Activated naive CD8-positive, alpha-beta T cell treated with anti-CD3 and anti-CD28 coated beads, Interleukin-2, amount 50 U/mL, for 16 hours (primary cell): ENCODE results near the gene PRR9.
"Not testable (repeated sequence)": the region's sequence is repeated elsewhere in the genome, so short reads cannot be mapped to it uniquely, and the experiment has no call there.

Source experiments
- DNase-seq: peaks from one replicate; pipeline ENCODE4 v3.0.0-alpha.2; 2020; ENCODE audit warnings: low read depth, low spot score

PRR9 gene, protein sequence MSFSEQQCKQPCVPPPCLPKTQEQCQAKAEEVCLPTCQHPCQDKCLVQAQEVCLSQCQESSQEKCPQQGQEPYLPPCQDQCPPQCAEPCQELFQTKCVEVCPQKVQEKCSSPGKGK

DNA sequence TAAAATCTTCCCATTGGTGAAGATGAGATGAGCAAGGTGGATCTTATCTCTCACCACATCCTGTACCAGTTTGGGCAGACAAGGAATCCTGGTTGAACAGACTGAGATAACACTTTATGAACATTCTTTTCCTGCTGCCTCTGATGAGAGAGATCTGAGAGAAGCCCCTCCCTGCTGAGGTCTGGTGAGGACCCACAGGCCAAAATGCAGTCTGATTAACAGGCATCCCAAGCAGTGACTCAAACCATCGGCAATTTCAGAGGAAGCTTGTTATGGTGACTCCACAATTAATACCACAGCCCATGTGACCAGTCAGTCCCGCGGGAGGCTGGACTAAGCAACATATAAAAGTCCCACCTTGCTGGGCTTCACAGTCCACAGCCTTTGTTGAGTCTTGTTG lies at the start of gene PRR9:
Gene PRR9 (plus strand): TSS at position 373 of the 400 bp plus-strand sequence. CDS start 561 bp downstream, outside the sequence.
- DNase-seq: no peak

DNA sequence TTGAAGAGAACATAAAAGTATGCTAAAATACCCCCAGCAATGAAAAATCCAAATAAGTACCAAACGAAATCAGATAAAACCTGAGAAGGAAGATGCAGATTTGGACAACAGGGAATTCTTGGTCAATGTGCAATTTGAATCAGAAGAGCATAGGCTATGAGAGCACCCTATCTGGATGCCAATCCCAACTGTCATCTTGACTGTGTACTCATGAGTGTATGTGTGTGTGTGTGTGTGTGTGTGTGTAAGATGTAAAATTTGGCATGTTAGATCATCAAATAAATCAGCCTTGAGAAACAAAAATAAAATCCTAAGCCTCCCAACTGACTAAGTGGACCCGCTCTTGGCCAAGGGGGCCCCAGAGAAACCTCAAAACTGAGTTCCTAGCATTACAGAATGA lies 48.7 kb upstream of the PRR9 start:
- no peak for DNase-seq

DNA sequence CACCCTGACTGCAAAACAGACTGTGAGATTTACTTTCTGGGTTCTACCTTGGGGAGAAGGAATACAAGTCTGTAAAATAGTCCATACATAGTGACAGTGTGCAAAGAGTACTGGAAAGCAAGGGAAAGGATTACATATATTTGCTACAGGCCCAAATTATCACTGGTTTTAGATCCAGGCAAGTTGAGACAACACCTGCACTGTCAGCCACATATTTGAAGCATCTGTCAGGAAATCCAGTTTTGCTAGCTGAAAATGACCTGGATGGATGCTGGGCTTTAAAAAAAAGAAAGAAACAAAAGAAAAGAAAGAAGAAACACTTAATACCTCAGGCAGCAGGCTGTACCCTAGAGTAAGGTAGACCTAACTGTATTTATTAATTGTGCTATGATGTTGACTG lies 42.8 kb upstream of the PRR9 start:
- DNase-seq: no peak

DNA sequence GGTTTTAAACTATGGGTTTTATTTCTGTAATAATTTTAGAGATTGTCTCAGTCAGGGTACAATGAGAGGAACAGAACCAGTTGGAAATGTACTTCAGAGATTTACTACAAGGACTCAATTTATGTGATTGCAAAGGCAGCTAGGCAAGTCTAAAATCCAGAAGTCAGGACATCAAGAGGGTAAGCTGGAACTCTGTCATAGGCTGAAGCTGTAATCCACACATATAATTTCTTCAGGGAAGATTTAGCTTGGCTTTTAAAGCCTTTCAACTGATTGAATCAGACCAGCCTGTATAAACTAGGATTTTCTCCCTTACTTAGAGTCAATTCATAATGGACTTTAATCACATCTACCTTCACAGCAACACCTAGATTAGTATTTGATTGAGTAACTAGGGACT lies 38.5 kb upstream of the PRR9 start:
- DNase-seq: no peak

DNA sequence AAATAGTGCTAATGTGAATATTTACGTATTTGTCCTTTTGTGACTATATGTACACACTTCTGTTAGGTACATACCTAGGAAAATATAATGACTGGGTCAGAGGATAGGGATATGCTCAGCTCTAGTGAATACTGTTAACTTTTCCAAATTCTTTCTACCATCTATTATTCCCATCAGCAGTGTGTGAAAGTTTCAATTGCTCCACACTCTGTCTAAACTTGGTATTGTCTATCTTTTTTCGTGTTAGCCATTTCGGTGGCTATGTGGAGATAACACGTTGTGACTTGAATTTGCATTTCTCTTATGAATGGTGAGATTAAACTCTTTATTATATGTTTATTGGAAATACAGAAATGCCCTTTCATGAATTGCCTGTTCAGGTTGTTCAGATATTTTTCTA lies 36.8 kb upstream of the PRR9 start:
- DNase-seq: no peak

DNA sequence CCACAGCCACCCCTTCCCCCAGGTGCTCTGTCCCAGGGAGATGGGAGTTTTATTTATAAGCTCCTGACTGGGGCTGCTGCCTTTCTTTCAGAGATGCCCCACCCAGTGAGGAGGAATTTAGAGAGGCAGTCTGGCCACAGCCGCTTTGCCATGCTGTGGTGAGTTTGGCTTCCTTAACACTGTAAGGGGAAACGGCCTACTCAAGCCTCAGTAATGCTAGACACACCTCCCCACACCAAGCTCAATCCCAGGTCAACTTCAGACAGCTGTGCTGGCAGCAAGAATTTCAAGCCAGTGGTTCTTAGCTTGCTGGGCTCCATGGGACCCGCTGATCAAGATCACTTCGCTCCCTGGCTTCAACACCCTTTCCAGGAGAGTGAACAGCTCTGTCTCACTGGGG lies 29.1 kb upstream of the PRR9 start:
- not testable (repeated sequence) for DNase-seq

DNA sequence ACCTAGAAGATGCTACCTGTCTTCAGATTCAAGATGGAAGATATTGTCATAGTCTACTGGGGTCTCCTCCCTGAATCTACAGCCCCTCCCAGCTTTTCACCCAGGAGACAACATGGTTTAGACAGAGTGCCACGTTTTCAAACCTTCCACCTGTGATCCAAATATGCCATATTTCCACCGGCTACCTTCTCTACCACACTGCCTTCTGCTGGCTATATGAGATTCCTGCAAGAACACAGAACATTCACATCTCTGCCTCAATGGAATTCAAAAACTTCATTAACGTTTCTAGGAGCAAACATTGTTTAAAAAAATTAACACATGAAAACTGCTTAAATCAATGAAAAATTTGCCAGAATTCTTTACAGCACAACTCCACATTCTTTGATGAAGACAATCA lies 27.0 kb upstream of the PRR9 start:
- no peak for DNase-seq

DNA sequence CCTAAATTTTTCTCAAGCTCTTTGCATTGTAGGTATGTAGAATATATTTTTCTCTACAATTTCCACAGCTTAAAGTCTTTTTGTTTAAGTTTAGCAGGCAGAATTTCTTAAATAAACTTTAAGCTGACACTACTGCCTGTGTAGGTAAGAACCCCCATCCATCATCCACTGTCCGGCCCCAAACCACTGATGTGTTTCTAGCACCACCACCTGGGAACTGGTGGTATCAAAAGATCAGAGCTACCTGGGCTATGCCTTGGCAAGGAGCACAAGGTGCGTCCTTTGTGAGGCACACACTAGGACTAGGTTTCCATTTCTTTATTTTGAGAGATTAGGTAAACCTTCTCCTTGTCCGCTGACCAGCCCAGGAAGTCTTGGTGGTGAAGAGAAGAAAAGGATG lies 24.7 kb upstream of the PRR9 start:
- DNase-seq: no peak

DNA sequence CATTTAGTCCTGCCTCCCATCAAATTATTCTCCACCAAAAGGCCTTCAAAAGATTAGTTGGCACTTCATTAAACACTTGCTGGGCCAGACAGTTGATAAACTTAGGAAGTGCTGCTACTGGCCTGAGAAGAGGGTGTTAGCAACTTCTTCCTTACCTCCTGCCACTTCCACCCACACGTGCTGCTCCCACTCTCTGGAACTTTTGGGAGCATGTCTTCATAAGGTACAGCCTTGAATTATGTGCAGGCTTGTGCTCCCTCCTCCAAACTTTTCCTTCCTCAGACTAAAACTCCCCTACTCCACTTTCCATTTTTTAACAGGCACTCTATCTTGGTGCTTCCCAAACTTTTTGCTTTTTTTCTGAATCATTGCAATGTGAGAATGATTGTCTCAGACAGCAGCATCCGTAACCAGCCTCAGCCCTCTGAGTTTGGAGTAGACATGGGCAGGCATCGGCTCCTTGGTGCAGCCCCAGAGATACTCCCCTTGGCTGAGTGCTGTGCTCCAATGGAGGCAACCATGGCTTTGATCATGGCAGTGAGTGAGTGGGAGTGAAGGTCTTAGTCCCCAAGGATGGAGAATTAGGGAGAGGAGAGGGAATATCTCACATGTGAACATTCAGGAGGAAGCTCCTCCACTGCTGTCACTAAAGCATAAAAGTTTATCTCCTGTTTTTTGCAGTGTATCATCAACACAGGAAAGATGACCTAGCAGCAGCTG lies 22.9 kb upstream of the PRR9 start:
- no peak for DNase-seq

DNA sequence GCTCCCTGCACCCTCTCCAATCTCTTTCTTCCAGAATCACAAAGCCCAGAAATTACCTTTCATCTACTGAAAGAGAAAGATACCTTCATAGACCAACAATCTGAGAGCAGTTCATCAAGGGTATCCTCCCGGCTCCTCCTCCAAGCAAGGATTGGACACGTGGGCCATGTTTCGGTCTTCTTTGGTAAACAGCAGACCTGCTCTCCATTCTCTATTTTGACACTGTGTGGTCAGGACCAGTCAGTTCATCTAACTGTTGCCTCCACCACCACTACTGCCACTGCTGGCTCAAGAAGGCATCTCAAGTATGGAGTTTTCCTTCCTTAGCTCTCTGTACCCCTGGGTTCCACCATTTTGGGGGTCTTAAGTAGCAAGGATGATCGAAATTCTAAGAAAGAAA lies 22.2 kb upstream of the PRR9 start:
- no peak for DNase-seq

DNA sequence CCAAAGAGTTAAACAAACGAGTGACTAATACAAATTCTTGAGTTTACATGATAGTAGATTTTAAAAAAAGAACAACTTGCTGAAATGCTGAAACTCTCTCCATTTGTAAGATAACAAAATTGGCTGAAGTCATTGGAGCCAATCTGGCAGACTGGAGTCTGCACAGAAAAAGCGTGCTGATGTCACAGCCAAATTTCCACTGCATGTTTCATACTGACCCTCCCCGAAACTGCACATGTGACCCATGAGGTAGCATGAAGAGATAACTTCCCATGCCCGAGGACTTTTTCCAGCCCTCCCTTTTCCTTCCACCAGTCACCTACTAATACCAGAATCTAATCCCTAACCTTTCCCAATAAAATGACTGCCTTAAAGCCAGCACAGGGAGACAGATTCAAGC lies 15.4 kb upstream of the PRR9 start:
- no peak for DNase-seq

DNA sequence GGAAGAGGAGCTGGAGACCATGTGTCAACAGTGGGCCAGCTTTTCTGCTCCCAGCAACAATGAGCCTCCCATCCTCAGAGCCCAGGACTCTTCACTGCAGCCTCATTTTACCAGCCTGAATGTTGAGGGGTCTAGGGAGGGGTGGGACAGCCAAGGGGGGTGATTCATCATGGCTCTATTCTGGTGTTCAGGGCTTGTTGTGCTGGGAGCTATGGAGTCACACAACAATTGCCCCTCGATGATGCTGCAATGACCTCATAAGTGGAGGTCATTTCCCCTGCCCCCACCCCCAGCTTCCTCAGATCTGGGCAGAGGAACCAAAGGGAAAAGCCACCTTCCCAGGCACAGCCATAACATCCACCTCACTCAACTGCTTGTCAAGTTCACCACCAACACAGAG lies 14.3 kb upstream of the PRR9 start, which contains the start of gene LELP1:
Gene LELP1 (plus strand): TSS at position 301 of the 400 bp plus-strand sequence. CDS start 1,278 bp downstream, outside the sequence.
- no peak for DNase-seq

DNA sequence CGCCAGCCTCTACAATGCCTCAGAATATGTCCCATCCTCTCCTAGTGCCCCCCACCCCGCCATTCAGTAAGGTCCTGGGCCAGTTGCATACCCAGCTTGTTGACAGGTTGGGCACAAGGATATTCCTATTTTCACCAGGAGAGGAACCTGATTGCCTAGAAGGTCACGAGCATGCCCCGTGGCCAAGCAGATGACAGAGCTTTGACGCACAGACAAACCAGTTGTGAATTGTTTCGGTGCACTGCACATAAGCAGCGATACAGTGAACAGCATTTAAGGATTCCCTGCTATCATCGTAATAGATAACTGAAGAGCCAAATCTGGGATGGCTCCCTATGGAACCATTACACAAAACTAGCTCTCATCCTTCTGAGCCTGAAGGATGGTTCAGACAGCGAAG lies 10.8 kb upstream of the PRR9 start:
- DNase-seq: no peak

DNA sequence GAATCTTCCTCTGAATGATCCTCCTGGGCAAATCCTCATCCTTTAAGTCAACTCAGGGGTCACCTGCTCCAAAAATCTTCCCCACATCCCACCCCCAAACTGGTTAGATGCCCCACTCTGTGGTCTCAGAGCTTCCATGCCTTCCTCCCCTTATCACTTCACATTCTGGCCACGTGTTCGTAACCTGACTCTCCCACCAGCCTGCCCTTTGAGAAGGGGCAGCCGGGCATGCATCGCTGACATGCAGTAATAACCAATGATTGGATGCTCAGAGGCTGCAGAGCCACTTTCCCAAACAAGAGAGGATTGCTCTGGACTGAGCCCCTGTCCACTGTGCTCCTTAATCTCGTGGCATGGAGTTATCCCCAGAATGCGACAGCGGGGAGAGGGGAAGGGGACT lies 7.2 kb upstream of the PRR9 start:
- DNase-seq: no peak

DNA sequence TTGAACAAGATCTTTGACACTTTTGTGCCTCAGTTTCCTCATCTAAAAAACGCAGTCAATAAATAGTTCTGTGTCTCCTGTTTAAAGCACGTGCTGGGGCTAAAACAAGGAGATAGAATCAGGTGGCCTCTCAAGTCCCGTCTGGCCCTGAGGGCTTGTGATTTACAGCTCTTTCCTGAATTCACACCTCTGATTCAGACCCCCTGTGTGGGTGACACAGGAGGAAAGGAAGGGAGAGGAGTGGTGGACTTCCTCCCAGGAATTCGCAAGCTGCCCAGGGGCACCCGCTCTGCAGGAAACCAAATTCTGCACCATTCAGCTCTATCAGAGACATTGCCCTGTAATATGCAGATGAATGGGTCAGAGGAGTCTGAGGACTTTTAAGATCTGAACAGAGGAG lies 5.2 kb upstream of the PRR9 start:
- DNase-seq: no peak

DNA sequence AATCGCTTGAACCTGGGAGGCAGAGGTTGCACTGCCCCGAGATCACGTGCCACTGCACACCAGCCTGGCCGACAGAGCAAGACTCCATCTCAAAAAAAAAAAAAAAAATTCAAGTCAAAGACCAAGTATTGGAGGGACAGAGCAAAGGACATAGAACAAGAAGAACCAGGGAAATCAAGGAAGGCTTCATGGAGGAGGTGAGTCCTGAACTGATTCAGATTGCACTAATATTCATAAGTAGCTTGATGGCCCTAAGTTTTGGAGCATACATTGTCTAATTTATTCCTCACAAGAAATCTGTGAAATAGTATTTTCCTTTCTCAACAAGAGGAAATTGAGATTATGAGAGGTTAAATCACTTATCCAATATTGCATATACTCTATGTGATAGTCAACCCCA lies 3.9 kb upstream of the PRR9 start:
- no peak for DNase-seq

DNA sequence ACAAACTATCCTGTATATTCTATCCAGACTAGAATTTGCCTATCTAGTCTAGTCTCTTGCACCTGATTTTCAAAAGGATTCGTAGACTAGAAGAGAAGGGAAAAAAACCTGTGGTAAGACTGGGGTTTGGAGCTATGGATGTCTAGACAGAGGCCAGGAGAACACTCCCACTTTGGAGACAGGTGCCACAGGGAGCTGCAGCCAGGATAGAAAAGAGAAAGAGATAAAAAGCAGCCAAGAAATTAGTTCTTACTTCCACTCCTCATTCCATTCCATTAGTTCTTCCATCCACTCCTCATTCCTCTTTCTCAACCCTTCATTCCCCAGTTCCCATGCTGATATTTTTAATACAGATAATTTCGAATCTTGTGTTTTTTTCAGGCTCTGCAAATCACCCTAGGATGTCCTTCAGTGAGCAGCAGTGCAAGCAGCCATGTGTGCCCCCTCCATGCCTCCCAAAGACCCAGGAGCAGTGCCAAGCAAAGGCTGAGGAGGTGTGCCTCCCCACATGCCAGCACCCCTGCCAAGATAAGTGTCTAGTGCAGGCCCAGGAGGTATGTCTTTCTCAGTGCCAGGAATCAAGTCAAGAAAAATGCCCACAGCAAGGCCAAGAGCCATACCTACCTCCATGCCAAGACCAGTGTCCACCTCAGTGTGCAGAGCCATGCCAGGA lies 496 bp downstream of the PRR9 start:
- DNase-seq: no peak

DNA sequence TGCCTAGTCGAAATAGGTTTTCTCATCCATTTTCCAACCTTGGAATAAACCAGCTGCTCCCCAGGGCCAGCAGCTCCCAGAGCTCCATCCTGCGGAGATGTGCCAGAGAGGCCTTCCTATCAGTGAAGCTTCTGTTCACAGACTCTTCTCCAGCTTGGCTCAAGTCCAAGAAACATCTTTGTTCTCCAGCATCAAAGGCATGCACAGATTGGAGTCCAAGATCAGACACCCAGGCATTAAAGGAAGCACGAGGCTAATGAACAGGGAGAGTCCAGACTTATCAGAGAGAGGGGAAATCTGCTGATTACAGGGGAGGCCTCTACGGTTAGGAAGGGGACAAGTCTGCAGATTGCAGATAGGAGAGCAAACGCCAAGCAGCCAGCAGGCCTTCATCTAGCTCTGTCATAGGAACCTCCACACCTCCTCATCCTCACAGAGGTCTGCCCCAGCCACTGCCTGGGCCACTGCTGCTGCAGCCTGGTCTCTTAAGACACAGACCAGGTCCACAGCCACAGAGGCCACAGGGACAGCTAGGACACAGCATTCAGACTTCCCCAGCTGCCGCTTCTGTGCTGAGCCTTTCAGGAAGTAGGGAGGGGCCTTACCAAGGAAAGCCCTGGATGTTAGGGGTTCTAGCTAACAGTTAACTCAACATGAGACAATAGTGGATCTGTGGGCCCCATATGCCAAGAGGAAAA lies 3.4 kb downstream of the PRR9 start:
- DNase-seq: no peak

DNA sequence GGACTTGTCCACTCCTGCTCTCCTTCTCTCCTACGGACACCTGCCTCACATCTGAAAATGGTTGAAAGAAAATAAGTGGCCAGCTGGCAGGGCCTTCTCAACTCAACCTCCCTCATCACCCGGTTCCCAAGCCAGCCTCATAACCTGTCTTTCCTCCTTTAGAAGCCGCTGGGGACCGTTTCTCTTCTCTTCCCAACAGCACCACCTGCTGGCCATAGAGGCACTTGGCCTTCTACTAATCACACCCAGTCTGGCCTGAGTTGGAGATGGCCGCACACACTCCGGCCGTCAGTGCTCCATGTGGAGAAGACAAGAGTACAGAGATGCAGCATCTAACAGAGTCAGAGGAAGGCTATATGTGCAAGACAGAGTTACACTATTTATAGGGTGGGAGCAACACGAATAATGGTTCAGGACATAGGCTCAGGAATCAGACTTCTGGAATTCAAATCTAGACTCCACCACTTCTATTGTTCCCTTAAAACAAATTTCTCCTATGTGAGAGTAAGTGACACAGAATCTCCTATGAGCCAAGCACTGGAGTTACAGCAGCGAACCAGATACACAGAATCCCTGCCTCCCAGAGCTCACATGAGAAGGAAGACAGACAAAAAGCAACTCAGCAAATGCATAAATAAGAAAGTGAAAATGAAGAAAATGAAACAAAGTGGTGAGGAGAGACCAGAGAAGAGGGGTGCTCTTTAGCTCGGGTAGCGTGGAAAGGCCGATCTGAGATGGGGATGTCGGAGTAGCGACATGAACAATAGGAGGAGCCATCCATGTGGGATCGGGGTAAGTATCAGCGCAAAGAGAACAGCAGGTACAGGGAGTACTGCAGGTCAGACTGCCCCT lies 5.9 kb downstream of the PRR9 start:
- DNase-seq: peak; percentile 7

DNA sequence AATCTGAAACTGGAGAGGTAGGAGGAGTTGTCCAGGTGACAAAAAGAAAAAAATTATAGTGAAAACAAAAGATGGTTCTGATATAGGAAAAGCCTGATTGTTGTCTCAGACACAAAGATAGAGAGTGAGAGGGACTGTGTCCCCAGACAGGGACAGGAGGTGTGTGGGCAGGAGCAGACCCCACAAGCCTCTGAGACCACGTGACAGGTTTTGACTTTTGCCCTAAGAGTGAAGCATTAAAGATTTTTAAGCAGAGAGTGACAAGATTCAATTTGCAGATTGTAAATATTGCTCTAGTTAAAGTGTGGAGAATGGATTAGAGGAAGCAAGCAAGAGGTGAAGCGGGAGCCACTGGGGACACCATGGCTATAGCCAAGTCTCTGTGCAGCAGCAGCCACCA lies 10.4 kb downstream of the PRR9 start:
- no peak for DNase-seq

DNA sequence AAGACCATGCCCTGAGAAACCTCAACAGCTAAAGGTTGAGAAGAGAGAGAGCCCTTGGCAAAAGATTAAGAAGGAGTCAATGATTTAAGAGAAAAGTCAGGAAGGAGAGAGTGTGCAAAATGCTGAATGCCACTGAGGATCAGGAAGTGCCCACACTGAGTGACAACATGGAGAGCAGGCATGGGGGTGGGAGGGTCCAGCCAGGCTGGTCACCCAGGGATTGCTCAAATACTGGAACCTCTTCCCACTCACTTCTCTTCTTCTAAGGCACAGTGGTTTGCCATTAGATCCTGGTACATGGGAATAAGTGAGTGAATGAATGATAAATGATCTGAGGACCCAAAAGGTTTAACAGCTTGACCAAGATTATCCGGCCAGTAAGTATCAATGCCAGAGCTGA lies 11.1 kb downstream of the PRR9 start:
- DNase-seq: no peak
